Right lobe of liver (tissue), 6 donors: ENCODE data around the gene INPP5J. TPM values are rescaled to one million over a fixed set of nuclear protein-coding genes. Genes with fewer than 3 reads are reported as not detected.

Experiments
- ATAC-seq, 4 donors: fragments of 200-7000 bp; cut with Tn5 transposase; one replicate each; pipeline ENCODE4 v1.9.1; 2020; ENCODE audit warnings: mild to moderate bottlenecking in 4 of 4, moderate library complexity in 4 of 4
- DNase-seq, 3 donors: peaks; one replicate each; pipeline ENCODE4 v3.0.0-alpha.2; 2020
- H3K27ac ChIP-seq, 3 donors: fragments of 200-600 bp; one replicate each; pipeline ENCODE4 v1.8.0; 2022
- H3K27me3 ChIP-seq, 2 donors: fragments of 200-600 bp; one replicate each; pipeline ENCODE4 v1.8.0; 2022
- H3K36me3 ChIP-seq, 4 donors: fragments of 200-600 bp; sonication (generic) in 1 of 4; one replicate each; pipeline versions ENCODE4 v1.5.1 to v1.8.0; 2017 to 2022; ENCODE audit warnings: control low read depth in 1 of 4
- H3K4me1 ChIP-seq, 4 donors: fragments of 200-600 bp; sonication (generic) in 1 of 4; one replicate each; pipeline versions ENCODE4 v1.5.1 to v1.8.0; 2017 to 2022; ENCODE audit warnings: control low read depth in 1 of 4
- H3K4me3 ChIP-seq, 3 donors: fragments of 200-600 bp; one replicate each; pipeline ENCODE4 v1.8.0; 2022
- H3K9me3 ChIP-seq, 4 donors: fragments of 200-600 bp; sonication (generic) in 1 of 4; one replicate each; pipeline versions ENCODE4 v1.5.1 to v1.8.0; 2017 to 2022; ENCODE audit warnings: control low read depth in 1 of 4
- POLR2A ChIP-seq: fragments of 450-650 bp; IDR thresholded peaks from one replicate; pipeline ENCODE4 v1.6.1; 2017; ENCODE audit warnings: antibody characterized with exemption, mild to moderate bottlenecking
- WGBS: methylation state at CpG from one replicate; pipeline ENCODE4 v1.1.6; 2018; ENCODE audit warnings: low coverage, low lambda C conversion rate; ENCODE audit not compliant: insufficient coverage; ENCODE audit errors: missing lambda C conversion rate; 5-methylcytosine and 5-hydroxymethylcytosine counted together
- intact Hi-C, 2 donors: fragments of 100-400 bp; cut with DNase I; formaldehyde crosslinking; loops; one replicate each; pipeline versions ENCODE4 v1.11.2 to v1.14.1; 2022
- total RNA-seq, 6 experiments: library from RNA; depleted of rRNA in 2 of 6; stranded (reverse); fragments of >200 nt in 2 of 6; fragmentation: NEBNext Ultra II Directional in 3 of 6; extraction: Animal tissue kit (Norgen Biotek cat#: 25700) in 3 of 6; gene quantifications; one replicate each; pipeline versions ENCODE4 v1.1.0 to v1.2.4, GENCODE V29; 2016 to 2023
- TF ChIP-seq, protein P1 (sequence below), 4 donors: fragments of 200-600 bp in 3 of 4; fragments of 450-650 bp in 1 of 4; IDR thresholded peaks; one replicate each; pipeline versions ENCODE4 v1.5.1 to v1.8.0; 2016 to 2022; ENCODE audit warnings: antibody characterized with exemption in 4 of 4, mild to moderate bottlenecking in 2 of 4
- donor health status: DM: no; HTN: yes; CAD: no.
- donor health status: DM: no; HTN: no; CAD: no.
- donor health status: DM: no; HTN: no; CAD: no.
- donor health status: DM: no; HTN: yes; CAD: no.
- donor health status: DM: no; HTN: yes; CAD: no.

The INPP5J gene
- total RNA-seq, 6 experiments from 2014 or later, result 0.12 to 0.49 (median 0.26) TPM; not detected in 2

GRCh38 chr22:31148953-31149627, 26.3 kb downstream of the INPP5J start:
- TF ChIP-seq, protein P1, sequence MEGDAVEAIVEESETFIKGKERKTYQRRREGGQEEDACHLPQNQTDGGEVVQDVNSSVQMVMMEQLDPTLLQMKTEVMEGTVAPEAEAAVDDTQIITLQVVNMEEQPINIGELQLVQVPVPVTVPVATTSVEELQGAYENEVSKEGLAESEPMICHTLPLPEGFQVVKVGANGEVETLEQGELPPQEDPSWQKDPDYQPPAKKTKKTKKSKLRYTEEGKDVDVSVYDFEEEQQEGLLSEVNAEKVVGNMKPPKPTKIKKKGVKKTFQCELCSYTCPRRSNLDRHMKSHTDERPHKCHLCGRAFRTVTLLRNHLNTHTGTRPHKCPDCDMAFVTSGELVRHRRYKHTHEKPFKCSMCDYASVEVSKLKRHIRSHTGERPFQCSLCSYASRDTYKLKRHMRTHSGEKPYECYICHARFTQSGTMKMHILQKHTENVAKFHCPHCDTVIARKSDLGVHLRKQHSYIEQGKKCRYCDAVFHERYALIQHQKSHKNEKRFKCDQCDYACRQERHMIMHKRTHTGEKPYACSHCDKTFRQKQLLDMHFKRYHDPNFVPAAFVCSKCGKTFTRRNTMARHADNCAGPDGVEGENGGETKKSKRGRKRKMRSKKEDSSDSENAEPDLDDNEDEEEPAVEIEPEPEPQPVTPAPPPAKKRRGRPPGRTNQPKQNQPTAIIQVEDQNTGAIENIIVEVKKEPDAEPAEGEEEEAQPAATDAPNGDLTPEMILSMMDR (IDR thresholded peaks at IDR 0.05), result peak; percentile 63 to 82 (median 76)
- TF ChIP-seq POLR2A, result no peak
- intact Hi-C loops, result loop anchor here in 1 of 2 donors (10.0 kb wide), 1 partner anchor 54 kb away; no protein-coding TSS in a partner anchor
- peak in 1 of 3 donors; percentile 55 for DNase-seq
- Histone ChIP-seq H3K27me3 (no peaks in the 10 kb centered on the region), H3K4me3 (no peak overlapping the region), H3K9me3 (no peaks in the 10 kb centered on the region), H3K36me3 (no peaks in the 10 kb centered on the region), H3K27ac (no peak overlapping the region), H3K4me1 (no peaks in the 10 kb centered on the region)
- 17% methylated on average over 4 of the region's 5 CpGs for WGBS
- peak; percentile 85 to 89 (median 88) for ATAC-seq

DNA sequence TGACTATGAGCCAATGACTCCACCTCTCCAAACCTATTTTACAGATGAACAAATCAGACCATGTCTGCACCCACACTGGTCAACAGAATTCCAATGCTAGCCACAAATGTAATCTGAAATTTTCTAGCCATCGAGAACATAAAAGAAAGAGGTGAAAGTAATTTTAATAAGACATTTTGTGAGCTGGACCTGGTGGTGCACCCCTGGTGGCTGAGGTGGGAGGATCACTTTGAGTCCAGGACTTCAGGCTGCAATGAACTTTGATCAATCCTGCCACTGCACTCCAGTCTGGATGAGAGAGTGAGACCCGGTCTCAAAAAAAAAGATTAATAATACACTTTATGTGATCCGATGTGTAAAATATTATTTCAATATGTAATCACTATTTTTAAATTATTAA, 27.8 kb downstream of the INPP5J start:
- H3K4me1 ChIP-seq, result no peaks in the 10 kb centered on the region
- intact Hi-C loops, result no loop called here
- 35% methylated on average over 3 of the region's 3 CpGs for WGBS
- DNase-seq, result no peak
- H3K27me3 ChIP-seq, result no peaks in the 10 kb centered on the region
- H3K9me3 ChIP-seq, result no peaks in the 10 kb centered on the region
- no peak overlapping the region for H3K4me3 ChIP-seq
- ATAC-seq, result peak; percentile 60 to 68 (median 65)
- H3K27ac ChIP-seq, result no peak overlapping the region
- TF ChIP-seq, protein P1 (IDR thresholded peaks at IDR 0.05), result peak; percentile 42 to 49 (median 48)
- TF ChIP-seq POLR2A, result no peak
- no peaks in the 10 kb centered on the region for H3K36me3 ChIP-seq

GRCh38 chr22:31151872-31152271, 29.1 kb downstream of the INPP5J start:
- no peak for TF ChIP-seq POLR2A
- TF ChIP-seq, protein P1 (IDR thresholded peaks at IDR 0.05), result no peak
- 76% methylated on average over 2 of the region's 2 CpGs for WGBS
- intact Hi-C loops, result no loop called here

DNA sequence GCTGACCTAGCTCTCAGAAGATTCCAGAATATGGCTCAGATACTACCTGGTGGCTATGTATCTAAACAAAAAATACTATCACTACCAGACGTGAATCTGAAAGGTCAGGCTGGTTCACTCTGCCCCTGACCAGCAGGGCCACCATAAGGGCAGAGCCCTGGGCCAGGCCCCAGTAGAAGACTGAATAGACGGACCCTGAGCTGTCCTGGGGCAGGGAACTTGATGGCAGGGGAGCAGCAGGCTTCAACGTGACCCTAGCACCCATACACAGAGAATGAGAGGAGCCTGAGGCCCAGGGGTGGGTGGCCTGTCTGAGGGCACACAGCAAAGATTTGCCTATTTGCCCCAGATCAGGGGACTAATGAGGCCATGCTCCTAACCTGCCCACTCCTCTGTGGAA, 30.6 kb downstream of the INPP5J start:
- Histone ChIP-seq H3K36me3 (no peaks in the 10 kb centered on the region), H3K4me1 (no peaks in the 10 kb centered on the region), H3K4me3 (no peak overlapping the region), H3K27ac (no peak overlapping the region), H3K9me3 (no peaks in the 10 kb centered on the region), H3K27me3 (no peaks in the 10 kb centered on the region)
- intact Hi-C loops, result no loop called here
- WGBS, result 20% methylated on average over 1 of the region's 3 CpGs
- DNase-seq, result no peak
- ATAC-seq, result no peak
- TF ChIP-seq, protein P1 (IDR thresholded peaks at IDR 0.05), result no peak
- TF ChIP-seq POLR2A, result no peak

More at GRCh38 chr22:31151872-31152271, 29.1 kb downstream of the INPP5J start:
- H3K9me3 ChIP-seq, result no peaks in the 10 kb centered on the region
- H3K4me3 ChIP-seq, result no peak overlapping the region
- no peaks in the 10 kb centered on the region for H3K4me1 ChIP-seq
- ATAC-seq (no peak), DNase-seq (no peak)
- H3K27ac ChIP-seq, result no peak overlapping the region
- H3K27me3 ChIP-seq, result no peaks in the 10 kb centered on the region
- no peaks in the 10 kb centered on the region for H3K36me3 ChIP-seq
